Airway epithelial cell (primary cell): Measurements from ENCODE around the gene GPATCH2L. TPM values are rescaled to one million over a fixed set of nuclear protein-coding genes. Genes with fewer than 3 reads are reported as not detected.

Source experiments
- total RNA-seq: library from RNA; depleted of rRNA; stranded (reverse); fragments of >200 nt; gene quantifications from 2 replicates; pipeline ENCODE4 v1.2.3, GENCODE V29; 2015

The GPATCH2L gene
- total RNA-seq = 28.8 and 44.8 TPM in 2 replicates

DNA sequence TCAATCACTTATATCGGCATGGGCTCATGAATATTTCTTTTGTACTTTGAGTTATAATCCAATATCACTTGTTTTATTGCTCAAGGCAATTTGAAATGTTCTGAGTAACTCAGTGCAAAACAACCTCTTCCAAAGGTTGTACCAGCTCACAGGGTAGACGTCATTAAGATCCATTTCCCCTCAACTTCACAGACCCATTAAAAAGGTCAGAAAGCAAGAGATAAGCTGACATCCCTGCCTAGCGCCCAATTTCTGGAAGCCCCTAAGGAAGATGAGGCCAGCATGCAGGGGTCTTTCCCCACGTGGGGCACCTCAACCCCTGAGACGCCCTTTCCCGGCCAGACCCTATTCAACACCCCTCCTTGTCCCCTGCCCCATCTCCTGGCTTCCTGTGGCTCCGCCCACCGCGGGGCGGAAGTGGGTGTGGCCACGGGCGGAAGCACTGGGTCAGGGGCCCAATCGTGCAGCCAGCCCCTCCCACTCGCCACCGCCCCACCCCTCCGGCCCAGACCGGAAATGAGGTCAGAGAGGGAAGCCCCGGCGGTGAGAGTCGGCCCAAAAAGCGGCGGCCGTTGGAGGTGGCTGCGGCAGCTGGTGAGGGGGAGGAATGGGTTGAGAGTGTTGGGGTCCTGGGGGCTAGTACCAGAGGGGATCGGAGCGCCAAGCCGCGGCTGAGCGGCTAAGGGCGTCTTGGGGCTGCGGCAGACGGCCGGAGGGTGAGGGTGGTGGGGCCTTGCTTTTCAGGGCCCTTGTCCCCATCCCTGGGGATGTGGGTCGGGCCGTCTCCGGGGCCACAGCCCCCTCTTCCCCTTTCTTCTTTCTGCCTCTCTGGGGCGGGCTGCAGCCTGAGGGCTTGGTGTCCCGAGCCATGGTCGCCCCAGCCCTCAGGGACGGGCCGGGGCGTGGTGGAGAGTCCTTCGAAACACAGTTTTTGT, at the start of gene GPATCH2L:
TSS of gene GPATCH2L (plus strand) at position 525 of the 935 bp plus-strand sequence. CDS start 2,442 bp downstream, outside the sequence.

Other genes with a start within 250 kb of the GPATCH2L start
- gene TGFB3, start 169.9 kb upstream of the GPATCH2L start, total RNA-seq = 3.5 and 4.5 TPM in 2 replicates
- gene IFT43, start 166.2 kb upstream of the GPATCH2L start, total RNA-seq = 27.9 and 32.1 TPM in 2 replicates
- gene ESRRB, start 224.2 kb downstream of the GPATCH2L start, total RNA-seq = 0.21 TPM in 1 of 2 replicates, not detected in the other